ENCODE measurements around the gene PARVB.
A peak's percentile ranks its signal among the peaks of the same experiment; 100 is the strongest.

PARVB gene

GRCh38 chr22:44207981-44208317 lies 183.8 kb downstream of the PARVB start:
- no peaks in the 10 kb centered on the region for H3K4me1 ChIP-seq (ENCODE audit: control insufficient read depth, insufficient read depth, low read length)
- H3K27ac ChIP-seq (ENCODE audit: extremely low read depth, low read depth, low read length): no peak overlapping the region
- ChIA-PET POLR2A (no interaction called here), CTCF (interaction anchor here (0.6 kb wide), 1 partner anchor 472 kb away, joined by 3 read pairs; no protein-coding TSS in a partner anchor)
- TF ChIP-seq ZNF214 (tag by site-specific recombination; IDR thresholded peaks at IDR 0.05; ENCODE audit: borderline replicate concordance): no peak
- TF ChIP-seq ZNF223 (tag by site-specific recombination; IDR thresholded peaks at IDR 0.05): no peak
- TF ChIP-seq ZNF114 (tag by site-specific recombination; IDR thresholded peaks at IDR 0.05): no peak
- no peak for TF ChIP-seq CTCF (tag by site-specific recombination; IDR thresholded peaks at IDR 0.05)
- TF ChIP-seq OSR2 (tag by site-specific recombination; IDR thresholded peaks at IDR 0.05): no peak
- no peak for TF ChIP-seq ZNF146 (tag by site-specific recombination; IDR thresholded peaks at IDR 0.05)
- TF ChIP-seq ZFP69B (tag by site-specific recombination; IDR thresholded peaks at IDR 0.05): no peak
- TF ChIP-seq ZNF112 (tag by site-specific recombination; IDR thresholded peaks at IDR 0.05): no peak
- TF ChIP-seq ZNF449 (tag by site-specific recombination; IDR thresholded peaks at IDR 0.05): no peak
- TF ChIP-seq ZBTB6 (tag by site-specific recombination; IDR thresholded peaks at IDR 0.05): no peak
- TF ChIP-seq ZNF626 (tag by site-specific recombination; IDR thresholded peaks at IDR 0.05): no peak
- no peak for TF ChIP-seq TRIM28 (IDR thresholded peaks at IDR 0.05; ENCODE audit: borderline replicate concordance, low read length)
- TF ChIP-seq, protein P1, sequence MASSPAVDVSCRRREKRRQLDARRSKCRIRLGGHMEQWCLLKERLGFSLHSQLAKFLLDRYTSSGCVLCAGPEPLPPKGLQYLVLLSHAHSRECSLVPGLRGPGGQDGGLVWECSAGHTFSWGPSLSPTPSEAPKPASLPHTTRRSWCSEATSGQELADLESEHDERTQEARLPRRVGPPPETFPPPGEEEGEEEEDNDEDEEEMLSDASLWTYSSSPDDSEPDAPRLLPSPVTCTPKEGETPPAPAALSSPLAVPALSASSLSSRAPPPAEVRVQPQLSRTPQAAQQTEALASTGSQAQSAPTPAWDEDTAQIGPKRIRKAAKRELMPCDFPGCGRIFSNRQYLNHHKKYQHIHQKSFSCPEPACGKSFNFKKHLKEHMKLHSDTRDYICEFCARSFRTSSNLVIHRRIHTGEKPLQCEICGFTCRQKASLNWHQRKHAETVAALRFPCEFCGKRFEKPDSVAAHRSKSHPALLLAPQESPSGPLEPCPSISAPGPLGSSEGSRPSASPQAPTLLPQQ (tag by site-specific recombination; IDR thresholded peaks at IDR 0.05): no peak
- TF ChIP-seq, protein P2, sequence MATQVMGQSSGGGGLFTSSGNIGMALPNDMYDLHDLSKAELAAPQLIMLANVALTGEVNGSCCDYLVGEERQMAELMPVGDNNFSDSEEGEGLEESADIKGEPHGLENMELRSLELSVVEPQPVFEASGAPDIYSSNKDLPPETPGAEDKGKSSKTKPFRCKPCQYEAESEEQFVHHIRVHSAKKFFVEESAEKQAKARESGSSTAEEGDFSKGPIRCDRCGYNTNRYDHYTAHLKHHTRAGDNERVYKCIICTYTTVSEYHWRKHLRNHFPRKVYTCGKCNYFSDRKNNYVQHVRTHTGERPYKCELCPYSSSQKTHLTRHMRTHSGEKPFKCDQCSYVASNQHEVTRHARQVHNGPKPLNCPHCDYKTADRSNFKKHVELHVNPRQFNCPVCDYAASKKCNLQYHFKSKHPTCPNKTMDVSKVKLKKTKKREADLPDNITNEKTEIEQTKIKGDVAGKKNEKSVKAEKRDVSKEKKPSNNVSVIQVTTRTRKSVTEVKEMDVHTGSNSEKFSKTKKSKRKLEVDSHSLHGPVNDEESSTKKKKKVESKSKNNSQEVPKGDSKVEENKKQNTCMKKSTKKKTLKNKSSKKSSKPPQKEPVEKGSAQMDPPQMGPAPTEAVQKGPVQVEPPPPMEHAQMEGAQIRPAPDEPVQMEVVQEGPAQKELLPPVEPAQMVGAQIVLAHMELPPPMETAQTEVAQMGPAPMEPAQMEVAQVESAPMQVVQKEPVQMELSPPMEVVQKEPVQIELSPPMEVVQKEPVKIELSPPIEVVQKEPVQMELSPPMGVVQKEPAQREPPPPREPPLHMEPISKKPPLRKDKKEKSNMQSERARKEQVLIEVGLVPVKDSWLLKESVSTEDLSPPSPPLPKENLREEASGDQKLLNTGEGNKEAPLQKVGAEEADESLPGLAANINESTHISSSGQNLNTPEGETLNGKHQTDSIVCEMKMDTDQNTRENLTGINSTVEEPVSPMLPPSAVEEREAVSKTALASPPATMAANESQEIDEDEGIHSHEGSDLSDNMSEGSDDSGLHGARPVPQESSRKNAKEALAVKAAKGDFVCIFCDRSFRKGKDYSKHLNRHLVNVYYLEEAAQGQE (tag by site-specific recombination; IDR thresholded peaks at IDR 0.05): no peak
- no peaks in the 10 kb centered on the region for H3K9me3 ChIP-seq (ENCODE audit: control insufficient read depth, insufficient read depth, low read depth, low read length)
- no peak overlapping the region for H3K4me3 ChIP-seq (ENCODE audit: low read depth, low read length)
- H3K36me3 ChIP-seq (ENCODE audit: control insufficient read depth in 2 of 2, insufficient read depth in 1 of 2, low read length in 2 of 2): no peaks in the 10 kb centered on the region

DNA sequence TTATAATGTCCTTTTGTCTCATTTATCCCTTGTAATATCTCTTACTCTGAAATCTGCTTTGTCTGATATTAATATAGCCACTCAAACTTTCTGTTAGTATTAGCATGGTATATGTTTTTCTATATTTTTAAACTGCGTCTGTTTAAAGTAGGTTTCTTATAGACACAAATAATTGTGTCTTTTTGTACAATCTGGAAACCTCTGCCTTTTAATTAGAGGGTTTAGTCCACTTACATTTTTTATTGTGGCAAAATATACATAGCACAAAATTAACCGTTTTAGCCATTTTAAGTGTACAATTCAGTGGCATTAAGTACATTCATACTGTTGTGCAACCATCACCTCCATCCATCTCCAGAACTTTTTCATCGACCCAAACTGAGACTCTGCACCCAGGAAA lies 185.2 kb downstream of the PARVB start:
- no peaks in the 10 kb centered on the region for H3K36me3 ChIP-seq (ENCODE audit: control insufficient read depth in 2 of 2, insufficient read depth in 1 of 2, low read length in 2 of 2)
- POLR2A ChIA-PET: no interaction called here
- no peaks in the 10 kb centered on the region for H3K9me3 ChIP-seq (ENCODE audit: control insufficient read depth, insufficient read depth, low read depth, low read length)
- no peaks in the 10 kb centered on the region for H3K4me1 ChIP-seq (ENCODE audit: control insufficient read depth, insufficient read depth, low read length)
- H3K4me3 ChIP-seq (ENCODE audit: low read depth, low read length): no peak overlapping the region
- H3K27ac ChIP-seq (ENCODE audit: extremely low read depth, low read depth, low read length): no peak overlapping the region
- CTCF ChIA-PET: no interaction called here
- no peak for TF ChIP-seq ZNF394 (tag by site-specific recombination; IDR thresholded peaks at IDR 0.05; ENCODE audit: borderline replicate concordance)
- peak; percentile 70 for TF ChIP-seq SETDB1 (IDR thresholded peaks at IDR 0.05; ENCODE audit: insufficient read length, low read length)

All from HEK293 (cell line).